Measurements from ENCODE around the gene DDRGK1. TPM values are rescaled to one million over a fixed set of nuclear protein-coding genes. Genes with fewer than 3 reads are reported as not detected.
"Not testable (repeated sequence)": the region's sequence is repeated elsewhere in the genome, so short reads cannot be mapped to it uniquely, and the experiment has no call there.

The DDRGK1 gene
- total RNA-seq, 1 experiment from 2014 or later: 65.5 TPM

- CTCF ChIA-PET: interaction anchor here (0.7 kb wide), 1 partner anchor 337 kb away, joined by 3 read pairs; no protein-coding TSS in a partner anchor
- in situ Hi-C loops (cut with HindIII; ENCODE audit: low pct_unique_long_range_greater_than_20kb, low sequenced_read_pairs): no loop called here
- POLR2A ChIA-PET: interaction anchor here (0.6 kb wide), 1 partner anchor 14 kb away, joined by 5 read pairs; no protein-coding TSS in a partner anchor
Measured at GRCh38 chr20:3188823-3189413, 15.6 kb downstream of the DDRGK1 start.

GRCh38 chr20:3187861-3188260 is 16.6 kb downstream of the DDRGK1 start:
- in situ Hi-C loops (cut with HindIII; ENCODE audit: low pct_unique_long_range_greater_than_20kb, low sequenced_read_pairs); ATAC-seq; BruUV-seq (replicated peaks); H3K27ac ChIP-seq (ENCODE audit: low read length); CTCF ChIA-PET; H3K9me3 ChIP-seq (ENCODE audit: control insufficient read depth, insufficient read depth, low read depth, low read length); H3K36me3 ChIP-seq (ENCODE audit: control insufficient read depth, insufficient read depth, low read length); H3K4me3 ChIP-seq (ENCODE audit: low read depth in 2 of 2, low read length in 2 of 2); intact Hi-C loops (cut with micrococcal nuclease; ENCODE audit: unreplicated experiment); DNase-seq (ENCODE audit: low read depth, low spot score); H3K4me1 ChIP-seq (ENCODE audit: control insufficient read depth, insufficient read depth, low read length); H3K27me3 ChIP-seq (ENCODE audit: control insufficient read depth, insufficient read depth, low read length): not testable (repeated sequence)
- POLR2A ChIA-PET: interaction anchor here (0.6 kb wide), 1 partner anchor 15 kb away, joined by 5 read pairs; no protein-coding TSS in a partner anchor

More at GRCh38 chr20:3188823-3189413, 15.6 kb downstream of the DDRGK1 start:
- Histone ChIP-seq H3K36me3 (ENCODE audit: control insufficient read depth, insufficient read depth, low read length) (0 out of 2 replicates have a peak, but pooled peaks cover 2% of the 10 kb centered on the region), H3K4me3 (ENCODE audit: low read depth in 2 of 2, low read length in 2 of 2) (no peak overlapping the region), H3K4me1 (ENCODE audit: control insufficient read depth, insufficient read depth, low read length) (no peaks in the 10 kb centered on the region), H3K9me3 (ENCODE audit: control insufficient read depth, insufficient read depth, low read depth, low read length) (no peaks in the 10 kb centered on the region), H3K27ac (ENCODE audit: low read length) (no peak overlapping the region), H3K27me3 (ENCODE audit: control insufficient read depth, insufficient read depth, low read length) (no peaks in the 10 kb centered on the region)
- TF ChIP-seq, protein P1, sequence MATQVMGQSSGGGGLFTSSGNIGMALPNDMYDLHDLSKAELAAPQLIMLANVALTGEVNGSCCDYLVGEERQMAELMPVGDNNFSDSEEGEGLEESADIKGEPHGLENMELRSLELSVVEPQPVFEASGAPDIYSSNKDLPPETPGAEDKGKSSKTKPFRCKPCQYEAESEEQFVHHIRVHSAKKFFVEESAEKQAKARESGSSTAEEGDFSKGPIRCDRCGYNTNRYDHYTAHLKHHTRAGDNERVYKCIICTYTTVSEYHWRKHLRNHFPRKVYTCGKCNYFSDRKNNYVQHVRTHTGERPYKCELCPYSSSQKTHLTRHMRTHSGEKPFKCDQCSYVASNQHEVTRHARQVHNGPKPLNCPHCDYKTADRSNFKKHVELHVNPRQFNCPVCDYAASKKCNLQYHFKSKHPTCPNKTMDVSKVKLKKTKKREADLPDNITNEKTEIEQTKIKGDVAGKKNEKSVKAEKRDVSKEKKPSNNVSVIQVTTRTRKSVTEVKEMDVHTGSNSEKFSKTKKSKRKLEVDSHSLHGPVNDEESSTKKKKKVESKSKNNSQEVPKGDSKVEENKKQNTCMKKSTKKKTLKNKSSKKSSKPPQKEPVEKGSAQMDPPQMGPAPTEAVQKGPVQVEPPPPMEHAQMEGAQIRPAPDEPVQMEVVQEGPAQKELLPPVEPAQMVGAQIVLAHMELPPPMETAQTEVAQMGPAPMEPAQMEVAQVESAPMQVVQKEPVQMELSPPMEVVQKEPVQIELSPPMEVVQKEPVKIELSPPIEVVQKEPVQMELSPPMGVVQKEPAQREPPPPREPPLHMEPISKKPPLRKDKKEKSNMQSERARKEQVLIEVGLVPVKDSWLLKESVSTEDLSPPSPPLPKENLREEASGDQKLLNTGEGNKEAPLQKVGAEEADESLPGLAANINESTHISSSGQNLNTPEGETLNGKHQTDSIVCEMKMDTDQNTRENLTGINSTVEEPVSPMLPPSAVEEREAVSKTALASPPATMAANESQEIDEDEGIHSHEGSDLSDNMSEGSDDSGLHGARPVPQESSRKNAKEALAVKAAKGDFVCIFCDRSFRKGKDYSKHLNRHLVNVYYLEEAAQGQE (IDR thresholded peaks at IDR 0.05; ENCODE audit: insufficient read depth in 1 of 2, low read depth in 2 of 2, low read length in 1 of 2): no peak
- TF ChIP-seq POLR2AphosphoS5 (IDR thresholded peaks at IDR 0.05; ENCODE audit: low read depth, low read length) (no peak), TCF7L2 (IDR thresholded peaks at IDR 0.05; ENCODE audit: low read depth, low read length) (no peak), SIN3A (IDR thresholded peaks at IDR 0.05; ENCODE audit: borderline replicate concordance, insufficient read depth, low read depth, low read length) (no peak), CTCF (IDR thresholded peaks at IDR 0.05) (no peak)
- no peak for DNase-seq (ENCODE audit: low read depth, low spot score)
- intact Hi-C loops (cut with micrococcal nuclease; ENCODE audit: unreplicated experiment): no loop called here
- no peak for ATAC-seq
- TSS peak; percentile 58 for BruUV-seq (replicated peaks)

DNA sequence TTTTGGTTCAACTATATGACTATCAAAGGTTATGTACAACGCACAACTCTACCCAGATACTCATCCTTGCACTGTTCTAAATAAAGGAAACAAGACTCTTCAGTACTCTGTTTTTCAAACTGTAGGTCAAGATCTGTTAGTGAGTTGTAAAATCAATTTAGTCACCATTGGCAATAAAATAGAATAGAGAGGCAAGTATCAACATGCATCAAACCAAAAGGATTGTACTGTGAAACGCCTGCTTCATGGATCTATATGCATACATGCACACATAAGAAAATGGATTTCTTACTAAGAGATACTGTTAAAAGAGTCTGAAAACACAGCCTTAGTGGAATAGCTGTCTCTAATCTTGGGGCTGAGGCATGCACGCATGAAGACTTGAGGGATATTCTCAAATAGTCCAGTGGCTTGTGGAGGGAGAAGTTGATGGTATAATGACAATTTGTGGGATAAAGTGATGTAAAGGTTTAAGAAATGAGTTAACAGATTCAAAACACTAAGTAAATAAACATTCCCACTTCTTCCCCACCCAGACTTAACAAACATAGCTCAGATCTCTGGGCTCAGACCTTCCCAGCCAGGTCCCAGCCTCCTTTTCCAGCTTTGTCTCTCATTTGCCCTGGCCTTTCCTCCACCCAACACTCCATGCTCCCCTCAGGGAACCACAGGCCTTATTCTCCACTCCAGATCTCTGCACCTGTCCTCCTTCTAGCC is 20.4 kb downstream of the DDRGK1 start:
- ATAC-seq: no peak
- POLR2A ChIA-PET: interaction anchor here (0.7 kb wide), 1 partner anchor 36 kb away, joined by 8 read pairs; no protein-coding TSS in a partner anchor
- intact Hi-C loops (cut with micrococcal nuclease; ENCODE audit: unreplicated experiment): no loop called here

More for the DNA sequence above, 20.4 kb downstream of the DDRGK1 start:
- Histone ChIP-seq H3K9me3 (ENCODE audit: control insufficient read depth, insufficient read depth, low read depth, low read length) (no peaks in the 10 kb centered on the region), H3K27me3 (ENCODE audit: control insufficient read depth, insufficient read depth, low read length) (no peaks in the 10 kb centered on the region), H3K36me3 (ENCODE audit: control insufficient read depth, insufficient read depth, low read length) (no peaks in the 10 kb centered on the region), H3K27ac (ENCODE audit: low read length) (no peak overlapping the region), H3K4me3 (ENCODE audit: low read depth in 2 of 2, low read length in 2 of 2) (no peak overlapping the region), H3K4me1 (ENCODE audit: control insufficient read depth, insufficient read depth, low read length) (0 out of 2 replicates have a peak, but pooled peaks cover 3% of the 10 kb centered on the region)
- no TSS peak for BruUV-seq (replicated peaks)
- in situ Hi-C loops (cut with HindIII; ENCODE audit: low pct_unique_long_range_greater_than_20kb, low sequenced_read_pairs): no loop called here
- TF ChIP-seq, protein P1 (IDR thresholded peaks at IDR 0.05; ENCODE audit: insufficient read depth in 1 of 2, low read depth in 2 of 2, low read length in 1 of 2): no peak
- no peak for DNase-seq (ENCODE audit: low read depth, low spot score)
- CTCF ChIA-PET: no interaction called here
